ENCODE measurements around the gene UGGT2.

The UGGT2 gene

DNA sequence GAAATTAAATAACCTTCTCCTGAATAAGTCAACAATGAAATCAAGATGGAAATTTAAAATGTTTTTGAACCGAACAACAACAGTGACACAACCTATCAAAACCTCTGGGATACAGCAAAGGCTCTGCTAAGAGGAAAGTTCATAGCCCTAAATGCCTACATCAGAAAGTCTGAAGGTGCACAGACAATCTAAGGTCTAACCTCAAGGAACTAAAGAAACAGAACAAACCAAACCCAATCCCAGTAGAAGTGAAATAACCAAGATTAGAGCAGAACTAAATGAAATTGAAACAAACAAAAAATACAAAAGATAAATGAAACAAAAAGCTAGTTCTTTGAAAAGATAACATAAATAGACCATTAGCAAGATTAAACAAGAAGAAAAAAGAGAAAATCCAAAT lies 9.0 kb downstream of the UGGT2 start:
- no peak overlapping the region for H3K4me3 ChIP-seq (replicated peaks; ENCODE audit: low read depth, low read length)
- no peak for DNase-seq (ENCODE audit: extremely low read depth, low read depth)
- TF ChIP-seq, protein P1, sequence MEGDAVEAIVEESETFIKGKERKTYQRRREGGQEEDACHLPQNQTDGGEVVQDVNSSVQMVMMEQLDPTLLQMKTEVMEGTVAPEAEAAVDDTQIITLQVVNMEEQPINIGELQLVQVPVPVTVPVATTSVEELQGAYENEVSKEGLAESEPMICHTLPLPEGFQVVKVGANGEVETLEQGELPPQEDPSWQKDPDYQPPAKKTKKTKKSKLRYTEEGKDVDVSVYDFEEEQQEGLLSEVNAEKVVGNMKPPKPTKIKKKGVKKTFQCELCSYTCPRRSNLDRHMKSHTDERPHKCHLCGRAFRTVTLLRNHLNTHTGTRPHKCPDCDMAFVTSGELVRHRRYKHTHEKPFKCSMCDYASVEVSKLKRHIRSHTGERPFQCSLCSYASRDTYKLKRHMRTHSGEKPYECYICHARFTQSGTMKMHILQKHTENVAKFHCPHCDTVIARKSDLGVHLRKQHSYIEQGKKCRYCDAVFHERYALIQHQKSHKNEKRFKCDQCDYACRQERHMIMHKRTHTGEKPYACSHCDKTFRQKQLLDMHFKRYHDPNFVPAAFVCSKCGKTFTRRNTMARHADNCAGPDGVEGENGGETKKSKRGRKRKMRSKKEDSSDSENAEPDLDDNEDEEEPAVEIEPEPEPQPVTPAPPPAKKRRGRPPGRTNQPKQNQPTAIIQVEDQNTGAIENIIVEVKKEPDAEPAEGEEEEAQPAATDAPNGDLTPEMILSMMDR (IDR thresholded peaks at IDR 0.05; ENCODE audit: low read depth, low read length, missing control alignments), result no peak

DNA sequence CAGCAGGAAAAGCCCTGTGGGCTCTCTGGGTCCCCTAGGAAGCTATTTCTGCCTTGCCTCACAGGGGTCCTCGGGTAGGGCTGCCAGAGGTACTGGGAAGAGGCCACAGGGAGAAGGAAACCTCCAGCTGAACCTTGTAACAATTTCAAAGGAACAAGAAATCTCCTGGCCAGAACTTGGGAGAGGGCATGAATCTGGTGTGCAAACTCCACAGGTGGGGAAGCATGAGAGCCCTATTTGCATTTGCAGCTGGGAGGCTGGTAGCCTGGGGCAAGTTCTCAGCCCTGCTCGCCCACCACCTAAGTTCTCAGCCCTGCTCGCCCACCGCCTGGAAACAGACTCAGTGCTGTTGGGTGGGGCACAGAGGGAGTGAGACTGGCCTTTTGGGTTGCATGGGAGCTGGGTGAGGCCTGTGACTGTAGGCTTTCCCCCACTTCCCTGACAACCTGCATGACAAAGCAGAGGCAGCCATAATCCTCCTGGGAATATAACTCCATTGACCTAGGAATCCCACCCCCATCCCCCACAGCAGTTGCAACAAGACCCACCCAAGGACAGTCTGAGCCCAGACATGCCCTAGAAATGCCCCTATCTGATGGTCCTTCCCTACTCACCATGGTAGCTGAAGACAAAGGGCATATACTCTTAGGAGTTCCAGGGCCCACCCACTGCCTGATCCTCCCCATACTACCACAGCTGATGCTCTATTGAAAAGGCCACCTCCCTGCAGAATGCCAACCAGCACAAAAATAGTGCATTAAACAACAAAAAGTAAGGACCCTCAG lies 11.7 kb downstream of the UGGT2 start:
- TF ChIP-seq, protein P1 (IDR thresholded peaks at IDR 0.05; ENCODE audit: low read depth, low read length, missing control alignments), result no peak
- no peak for DNase-seq (ENCODE audit: extremely low read depth, low read depth)
- no peak overlapping the region for H3K4me3 ChIP-seq (replicated peaks; ENCODE audit: low read depth, low read length)

DNA sequence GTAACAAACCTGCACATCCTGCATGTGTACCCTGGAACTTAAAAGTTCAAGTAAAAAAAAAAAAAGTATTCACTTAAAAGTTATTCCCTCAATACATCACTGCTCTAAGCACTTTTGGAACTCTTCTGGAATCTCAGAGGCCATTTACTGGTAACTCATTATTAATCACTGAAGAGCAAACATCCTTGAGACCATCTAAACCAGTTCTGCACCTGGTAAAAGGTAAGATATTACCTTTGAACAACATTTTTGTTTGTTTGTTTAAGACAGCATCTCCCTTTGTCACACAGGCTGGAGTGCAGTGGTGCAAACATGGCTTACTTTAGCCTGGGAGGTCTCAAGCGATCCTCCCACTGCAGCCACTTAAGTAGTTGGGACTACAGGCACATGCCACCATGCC lies 16.7 kb downstream of the UGGT2 start:
- TF ChIP-seq, protein P1 (IDR thresholded peaks at IDR 0.05; ENCODE audit: low read depth, low read length, missing control alignments), result no peak
- DNase-seq (ENCODE audit: extremely low read depth, low read depth), result no peak
- H3K4me3 ChIP-seq (replicated peaks; ENCODE audit: low read depth, low read length), result no peak overlapping the region

DNA sequence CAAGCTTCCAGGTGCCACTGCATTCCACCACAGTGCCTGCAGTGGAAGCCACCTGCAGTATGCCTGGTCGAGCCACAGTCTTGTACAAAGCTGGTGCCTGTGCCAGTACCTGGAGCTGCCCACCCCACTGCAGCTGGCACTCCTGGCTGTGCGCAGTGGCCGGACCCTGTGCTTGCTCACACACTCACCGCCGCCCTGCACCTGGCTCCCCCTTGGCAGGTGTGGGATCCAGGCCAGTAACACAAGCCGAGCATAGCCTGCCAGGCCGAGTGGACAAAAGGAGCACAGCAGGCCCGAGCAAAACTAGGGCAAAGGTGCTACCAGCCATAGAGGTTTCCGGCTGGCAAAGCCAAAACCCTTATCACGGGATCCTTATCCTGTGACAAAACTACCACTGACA lies 18.5 kb downstream of the UGGT2 start:
- TF ChIP-seq, protein P1 (IDR thresholded peaks at IDR 0.05; ENCODE audit: low read depth, low read length, missing control alignments), result no peak
- H3K4me3 ChIP-seq (replicated peaks; ENCODE audit: low read depth, low read length), result no peak overlapping the region
- no peak for DNase-seq (ENCODE audit: extremely low read depth, low read depth)

DNA sequence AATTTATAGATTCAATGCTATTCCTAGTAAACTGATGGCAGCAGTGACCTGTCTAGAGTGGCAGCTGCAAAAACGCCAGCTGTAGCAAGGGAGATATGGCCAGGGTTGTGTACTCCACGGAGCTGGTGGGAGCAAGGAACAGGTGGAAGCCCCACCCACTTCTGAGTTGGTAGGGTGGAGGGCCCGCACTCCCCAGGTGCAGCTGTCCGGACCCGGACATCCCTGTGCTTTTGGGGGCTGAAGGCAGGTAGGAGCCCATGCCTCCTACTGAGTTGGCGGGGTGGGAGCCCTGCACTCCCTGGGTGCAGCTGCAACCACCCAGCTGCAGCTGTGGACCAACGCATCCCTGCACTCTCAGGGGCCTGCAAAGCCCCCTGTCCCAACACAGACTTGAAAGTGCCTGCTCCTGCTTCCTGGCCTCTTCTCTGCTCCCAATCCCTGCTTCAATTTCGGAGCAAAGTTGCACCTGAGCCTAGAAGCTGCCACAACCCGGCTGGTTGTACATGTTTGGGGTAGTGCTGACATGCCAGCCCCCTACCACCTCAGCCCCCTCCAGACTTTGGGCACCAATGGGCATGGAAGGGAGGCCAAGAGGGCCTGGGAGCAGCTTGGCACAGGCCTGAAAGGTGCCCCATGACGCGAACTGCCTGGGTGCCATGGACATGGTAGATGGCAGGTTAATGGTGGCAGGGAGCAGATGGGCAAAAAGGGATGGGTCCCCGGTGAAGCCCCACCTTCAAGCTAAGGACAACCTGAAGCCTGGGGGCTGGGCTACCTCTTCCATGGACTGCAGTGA lies 19.8 kb downstream of the UGGT2 start:
- TF ChIP-seq, protein P1 (IDR thresholded peaks at IDR 0.05; ENCODE audit: low read depth, low read length, missing control alignments), result no peak
- no peak overlapping the region for H3K4me3 ChIP-seq (replicated peaks; ENCODE audit: low read depth, low read length)
- DNase-seq (ENCODE audit: extremely low read depth, low read depth), result no peak

DNA sequence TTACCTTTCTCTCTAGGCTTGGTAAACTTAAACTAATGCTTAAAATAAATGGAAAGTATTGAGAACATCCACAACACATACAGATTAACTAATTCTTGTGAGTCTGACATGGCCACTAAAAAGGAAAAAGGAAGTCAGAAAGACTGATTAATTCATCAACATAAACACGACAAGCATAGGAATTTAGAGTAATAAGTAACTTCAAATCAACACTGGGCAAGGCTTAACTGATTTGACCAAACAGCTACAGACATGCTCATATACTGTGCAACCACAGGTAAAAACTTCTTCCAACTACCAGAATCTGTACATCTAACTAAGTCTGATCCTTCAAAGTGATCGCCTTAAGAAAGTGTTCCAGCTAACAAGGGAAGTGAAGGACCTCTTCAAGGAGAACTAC lies 20.5 kb downstream of the UGGT2 start:
- DNase-seq (ENCODE audit: extremely low read depth, low read depth), result no peak
- TF ChIP-seq, protein P1 (IDR thresholded peaks at IDR 0.05; ENCODE audit: low read depth, low read length, missing control alignments), result no peak
- H3K4me3 ChIP-seq (replicated peaks; ENCODE audit: low read depth, low read length), result no peak overlapping the region

Measured in HFF-Myc (cell line).